Activated naive CD4-positive, alpha-beta T cell treated with anti-CD3 and anti-CD28 coated beads, Interleukin-2, amount 10 ng/mL, durations not matched to agents 7 days and 5 days (primary cell): ENCODE measurements around the gene AMPD3.

Experiments
- CTCF ChIA-PET: fragments of 350-600 bp; sonication (Branson Sonifier 250); formaldehyde crosslinking; loops from one replicate; lab custom pipeline; 2021; ENCODE audit warnings: antibody characterized with exemption; lab: Charles Lee
- DNase-seq: peaks from one replicate; pipeline ENCODE4 v3.0.0-alpha.2; 2020
- H3K27ac Mint-ChIP-seq: one replicate; pipeline ENCODE4 v1.8.0; 2021; ENCODE audit warnings: mild to moderate bottlenecking, moderate library complexity, mixed read lengths
- H3K27me3 Mint-ChIP-seq: one replicate; pipeline ENCODE4 v1.8.0; 2021; ENCODE audit warnings: mild to moderate bottlenecking, mixed read lengths
- H3K36me3 Mint-ChIP-seq: one replicate; pipeline ENCODE4 v1.8.0; 2021; ENCODE audit warnings: mixed read lengths
- H3K4me1 Mint-ChIP-seq: one replicate; pipeline ENCODE4 v1.8.0; 2021; ENCODE audit warnings: mixed read lengths
- H3K4me3 Mint-ChIP-seq: one replicate; pipeline ENCODE4 v1.8.0; 2021; ENCODE audit warnings: mild to moderate bottlenecking, moderate library complexity, mixed read lengths
- H3K9me3 Mint-ChIP-seq: one replicate; pipeline ENCODE4 v1.8.0; 2021; ENCODE audit warnings: mixed read lengths

Gene AMPD3

DNA sequence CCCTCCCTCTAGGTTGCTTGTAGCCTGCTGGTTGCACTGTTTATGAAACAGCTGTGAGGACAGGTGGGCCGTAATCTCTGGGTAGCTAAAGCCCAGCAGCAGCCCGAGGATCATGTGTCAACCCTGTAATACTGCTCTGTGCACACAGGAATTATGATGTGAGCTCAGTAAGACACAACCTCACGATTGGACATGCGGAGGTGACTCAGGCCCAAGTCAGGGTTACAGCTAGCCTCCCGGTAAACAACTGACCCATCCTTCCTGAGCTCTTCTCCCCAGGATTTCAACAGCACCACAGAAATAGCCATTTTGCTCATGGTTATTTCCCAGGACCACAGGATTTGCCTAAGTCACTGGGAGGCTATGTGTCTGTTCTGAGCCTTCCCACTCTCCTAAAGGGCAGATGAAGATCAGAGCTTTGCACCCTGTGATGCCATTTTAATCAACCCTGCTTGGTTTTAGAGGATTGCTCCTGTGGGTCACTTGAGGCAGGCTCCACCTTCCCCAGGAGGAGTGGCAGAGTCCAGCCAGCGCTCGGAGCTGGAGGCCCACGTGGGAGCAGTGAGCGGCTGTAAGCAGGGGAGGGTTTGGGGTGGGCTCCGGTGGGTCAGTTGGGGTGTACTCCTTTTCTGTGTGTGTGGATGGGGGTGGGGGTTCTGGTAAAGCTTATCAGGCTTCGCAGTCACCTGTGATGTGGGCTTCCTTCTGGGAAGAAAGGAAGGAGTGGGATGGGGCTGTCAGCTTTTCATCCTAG is at the start of gene AMPD3:
Gene AMPD3, plus strand, starts transcription at position 387 of the 754 bp plus-strand sequence. CDS start 6,256 bp downstream, outside the sequence.
- Mint-ChIP-seq H3K9me3 (no peaks in the 10 kb centered on the region), H3K36me3 (peaks cover 10% of the 10 kb centered on the region)
- DNase-seq = no peak

DNA sequence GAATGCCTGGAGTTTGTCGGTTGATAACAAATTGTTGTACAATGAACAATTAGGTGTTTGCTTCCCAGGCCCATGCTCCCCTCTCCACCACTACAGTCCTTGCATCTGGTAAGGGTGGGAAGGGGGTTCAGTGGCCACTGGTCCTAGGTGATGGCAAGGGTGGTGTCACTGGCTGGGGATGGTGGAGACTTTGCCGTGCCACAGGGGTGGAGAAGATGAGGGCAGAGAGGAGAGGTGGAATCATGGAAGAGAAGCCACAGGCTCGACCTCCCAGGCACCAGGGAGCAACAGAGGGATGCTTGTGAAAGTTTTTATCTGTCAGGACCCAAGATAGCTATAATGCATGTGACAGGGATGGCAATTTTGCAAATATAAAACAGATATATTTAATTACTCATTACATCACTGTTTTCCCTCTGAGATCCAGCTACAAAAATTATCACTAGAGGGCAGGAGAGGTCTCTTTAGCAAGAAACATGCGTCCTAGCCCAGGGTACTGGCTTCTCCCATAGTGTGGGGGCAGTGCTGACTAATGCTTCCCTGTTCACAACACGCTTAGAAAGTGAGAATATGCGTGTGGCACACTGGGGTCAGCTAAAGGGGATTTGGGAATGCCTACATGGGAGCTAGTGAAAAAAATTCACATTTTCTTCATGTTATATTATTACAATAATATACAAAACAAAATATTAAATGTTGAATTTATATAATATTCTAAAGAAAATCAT is 49.0 kb upstream of the AMPD3 start:
- no peaks in the 10 kb centered on the region for H3K36me3 Mint-ChIP-seq

More for the DNA sequence above, at the start of gene AMPD3:
- H3K4me3 Mint-ChIP-seq = peak within 1 kb of the TSS; percentile 91
- peak within 1 kb of the TSS; percentile 95 for H3K27ac Mint-ChIP-seq
- H3K4me1 Mint-ChIP-seq = peaks cover 75% of the 10 kb centered on the region
- CTCF ChIA-PET = interaction anchor here (1.1 to 7.2 kb wide), 6 partner anchors 8 to 86 kb away, joined by 3 to 44 read pairs (median 4); partner anchors contain the start of gene RNF141
- peaks cover 17% of the 10 kb centered on the region for H3K27me3 Mint-ChIP-seq

DNA sequence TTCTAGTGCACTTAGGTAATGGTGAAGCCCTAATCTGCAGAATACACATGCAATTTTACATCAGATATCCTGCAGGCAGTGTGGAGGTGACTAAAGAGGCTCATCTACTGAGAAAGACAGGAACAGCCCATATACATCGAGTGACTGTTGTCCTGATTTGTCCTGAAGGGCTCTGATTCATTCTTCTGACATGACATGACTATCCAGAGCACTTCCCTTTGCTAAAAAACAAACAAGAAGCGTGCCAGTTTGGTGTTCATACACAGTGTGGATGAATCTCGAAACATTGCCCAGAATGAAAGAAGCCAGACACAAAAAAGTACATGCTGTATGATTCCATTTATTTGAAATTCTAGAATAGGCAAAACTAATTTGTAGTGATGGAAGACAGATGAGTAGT is 48.0 kb upstream of the AMPD3 start:
- H3K27me3 Mint-ChIP-seq = peaks cover 4% of the 10 kb centered on the region
- CTCF ChIA-PET = interaction anchor here (1.0 to 3.2 kb wide), 15 partner anchors 7 to 377 kb away, joined by 3 to 23 read pairs (median 6); no protein-coding TSS in a partner anchor
- no peaks in the 10 kb centered on the region for H3K36me3 Mint-ChIP-seq
- no peak overlapping the region for H3K27ac Mint-ChIP-seq
- no peak for DNase-seq
- H3K9me3 Mint-ChIP-seq = no peaks in the 10 kb centered on the region
- H3K4me1 Mint-ChIP-seq = peaks cover 32% of the 10 kb centered on the region
- H3K4me3 Mint-ChIP-seq = no peak overlapping the region

More for the DNA sequence above, 49.0 kb upstream of the AMPD3 start:
- no peak overlapping the region for H3K27ac Mint-ChIP-seq
- H3K4me1 Mint-ChIP-seq = peaks cover 34% of the 10 kb centered on the region
- peaks cover 4% of the 10 kb centered on the region for H3K27me3 Mint-ChIP-seq
- DNase-seq = peak; percentile 53
- H3K4me3 Mint-ChIP-seq = no peak overlapping the region
- H3K9me3 Mint-ChIP-seq = no peaks in the 10 kb centered on the region
- CTCF ChIA-PET = interaction anchor here (0.6 to 3.2 kb wide), 31 partner anchors 8 to 378 kb away, joined by 3 to 23 read pairs (median 4); no protein-coding TSS in a partner anchor

DNA sequence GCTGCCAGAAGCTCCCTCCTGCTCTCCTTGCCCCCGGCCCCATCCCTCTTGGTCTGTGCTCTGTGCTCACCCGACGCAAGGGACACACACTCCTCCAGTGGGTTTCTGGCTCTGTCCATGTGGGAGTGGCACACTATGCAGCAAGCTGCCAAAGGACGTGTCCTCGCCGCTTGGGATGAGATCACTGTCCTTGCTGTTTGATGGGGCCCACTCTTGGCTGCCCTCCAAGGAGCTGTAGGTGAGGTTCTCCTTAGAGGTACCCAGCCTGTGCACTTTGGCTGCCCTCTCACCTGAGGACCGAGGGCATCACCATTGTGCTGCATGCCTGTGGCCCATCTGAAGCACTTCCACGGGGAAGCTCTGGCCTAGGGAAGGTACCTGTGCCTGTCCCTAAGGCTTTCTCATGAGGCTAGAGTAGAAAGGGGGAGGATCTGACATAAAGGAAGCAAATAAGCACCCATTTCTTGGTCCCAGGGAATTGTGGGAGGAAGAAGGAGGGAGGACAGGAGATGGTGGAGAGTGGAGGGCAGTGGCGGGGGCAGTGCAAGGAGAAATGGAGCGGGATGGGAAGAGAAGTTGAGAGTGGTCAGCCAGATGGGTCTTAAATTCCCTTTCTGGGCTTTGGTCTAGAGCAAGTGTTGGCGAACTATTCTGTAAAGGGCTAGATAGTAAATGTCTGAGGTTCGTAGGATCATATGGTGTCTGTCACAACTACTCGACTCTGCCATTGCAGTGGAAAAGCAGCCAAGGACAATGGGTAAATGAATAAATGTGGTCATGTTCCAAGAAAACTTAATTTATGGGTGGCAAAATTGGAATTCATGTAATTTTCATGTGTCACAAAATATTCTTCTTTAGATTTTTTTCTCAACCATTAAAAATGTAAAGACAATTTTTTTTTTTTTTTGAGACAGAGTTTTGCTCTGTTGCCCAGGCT is 47.0 kb upstream of the AMPD3 start:
- Mint-ChIP-seq H3K4me3 (no peak overlapping the region), H3K9me3 (no peaks in the 10 kb centered on the region), H3K36me3 (no peaks in the 10 kb centered on the region), H3K27ac (no peak overlapping the region), H3K27me3 (peaks cover 4% of the 10 kb centered on the region), H3K4me1 (peaks cover 34% of the 10 kb centered on the region)
- DNase-seq = no peak
- CTCF ChIA-PET = interaction anchor here (0.7 to 2.8 kb wide), 6 partner anchors 51 to 328 kb away, joined by 3 to 12 read pairs (median 5); no protein-coding TSS in a partner anchor

DNA sequence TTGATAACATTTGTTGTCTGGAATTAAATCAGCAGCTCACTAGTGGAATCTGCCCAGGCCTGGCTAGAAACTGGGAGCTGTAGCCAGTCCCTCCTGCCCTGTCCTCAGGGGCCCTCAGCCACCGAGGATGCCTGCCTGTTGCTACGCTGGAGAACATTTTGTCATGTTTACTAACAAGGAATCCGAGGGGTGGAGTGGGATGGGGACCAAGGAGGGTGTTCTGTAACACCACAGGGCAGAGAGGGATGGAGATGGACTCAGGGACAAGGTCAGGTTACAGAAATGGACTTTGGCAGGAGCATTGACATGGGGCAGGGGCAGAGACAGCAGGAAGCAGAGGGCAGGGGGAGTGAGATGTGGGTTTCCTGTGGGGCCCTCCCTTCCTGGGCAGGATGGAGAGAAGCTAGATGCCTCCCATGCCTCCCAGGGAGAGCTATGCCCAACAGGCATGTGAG is 45.8 kb upstream of the AMPD3 start:
- Mint-ChIP-seq H3K4me1 (peaks cover 45% of the 10 kb centered on the region), H3K27ac (peak overlapping the region; percentile 47), H3K36me3 (no peaks in the 10 kb centered on the region), H3K4me3 (no peak overlapping the region), H3K9me3 (no peaks in the 10 kb centered on the region), H3K27me3 (peaks cover 4% of the 10 kb centered on the region)
- peak; percentile 26 for DNase-seq
- CTCF ChIA-PET = interaction anchor here (1.0 to 2.8 kb wide), 5 partner anchors 50 to 329 kb away, joined by 3 to 12 read pairs (median 4); partner anchors contain the start of gene RNF141

DNA sequence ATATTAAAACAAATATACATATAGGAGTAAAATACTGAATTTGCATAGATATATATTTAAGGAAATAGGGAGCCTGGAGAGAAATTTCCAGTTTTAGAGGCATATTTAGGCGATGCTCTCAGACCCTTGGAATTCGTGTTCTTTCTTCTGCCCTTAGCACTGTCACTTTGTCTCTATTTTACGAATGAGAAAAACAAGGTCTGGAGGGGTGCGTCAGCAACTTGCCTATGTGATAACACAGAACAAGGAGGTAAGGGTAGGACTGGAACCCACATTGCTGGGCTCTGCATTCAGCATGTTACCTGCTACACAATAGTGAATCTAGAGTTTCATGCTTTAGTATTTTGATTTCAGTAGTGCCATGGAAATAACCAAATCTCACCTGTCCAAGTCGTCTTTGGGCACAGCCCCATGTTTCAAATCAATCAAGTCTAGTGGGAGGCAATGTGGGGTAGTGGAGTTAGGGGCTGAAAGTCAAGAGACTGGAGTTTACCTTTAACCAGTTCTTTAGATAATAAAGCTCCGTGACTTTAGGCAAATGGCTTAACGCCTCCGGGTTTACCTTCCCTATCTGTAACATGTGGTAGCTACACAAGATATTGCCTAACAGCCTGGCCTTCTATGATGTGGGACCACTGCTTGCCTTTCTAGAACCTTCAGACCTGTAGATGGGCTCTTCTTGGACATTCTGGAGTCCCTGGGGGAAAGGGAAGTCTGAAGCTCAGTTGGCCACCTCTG is 44.8 kb upstream of the AMPD3 start:
- no peak for DNase-seq
- Mint-ChIP-seq H3K4me3 (no peak overlapping the region), H3K36me3 (no peaks in the 10 kb centered on the region), H3K27ac (no peak overlapping the region), H3K27me3 (peaks cover 8% of the 10 kb centered on the region), H3K4me1 (peaks cover 56% of the 10 kb centered on the region), H3K9me3 (no peaks in the 10 kb centered on the region)
- CTCF ChIA-PET = interaction anchor here (0.9 to 2.8 kb wide), 6 partner anchors 42 to 328 kb away, joined by 3 to 12 read pairs (median 4); partner anchors contain the start of gene RNF141

DNA sequence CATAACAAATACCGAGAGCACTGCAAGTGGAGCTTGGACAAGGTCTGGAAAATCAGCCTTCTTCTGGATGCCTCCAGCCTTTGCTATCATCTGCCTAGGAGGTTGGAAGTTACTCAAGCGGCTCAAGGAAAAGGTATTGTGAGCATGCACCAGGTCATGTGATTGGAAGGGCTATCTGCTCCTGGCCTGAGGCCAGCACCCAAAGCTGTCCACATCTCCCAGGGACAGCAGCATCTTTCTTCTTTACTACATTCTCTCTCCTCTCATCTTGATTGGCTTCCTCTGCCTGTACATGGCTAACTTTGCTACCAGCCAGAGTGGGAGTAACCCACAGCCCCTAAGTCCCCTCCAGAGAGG is 44.2 kb upstream of the AMPD3 start:
- Mint-ChIP-seq H3K27me3 (peaks cover 4% of the 10 kb centered on the region), H3K4me3 (no peak overlapping the region), H3K9me3 (no peaks in the 10 kb centered on the region), H3K36me3 (no peaks in the 10 kb centered on the region), H3K27ac (no peak overlapping the region), H3K4me1 (peaks cover 61% of the 10 kb centered on the region)
- no peak for DNase-seq
- CTCF ChIA-PET = interaction anchor here (0.9 to 2.8 kb wide), 6 partner anchors 41 to 323 kb away, joined by 3 to 12 read pairs (median 3); partner anchors contain the start of gene RNF141

DNA sequence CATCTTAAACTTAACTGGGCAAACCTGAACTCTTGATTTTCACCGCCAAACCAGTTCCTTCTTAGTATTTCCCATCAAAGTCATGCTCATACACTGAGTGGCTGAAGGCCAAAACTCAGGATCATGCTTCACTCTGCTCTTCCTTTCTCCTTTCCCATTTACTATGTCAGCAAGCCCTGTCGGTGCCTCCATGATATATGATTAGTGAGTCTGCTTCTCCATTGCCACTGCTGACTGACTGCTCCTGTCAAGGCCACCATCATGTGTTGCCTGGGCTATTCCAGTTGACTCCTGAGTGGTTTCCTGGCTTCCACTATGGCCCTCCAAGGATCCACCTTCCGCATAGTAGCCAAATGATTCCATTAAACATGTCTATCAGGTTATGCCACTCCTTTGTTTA is 42.8 kb upstream of the AMPD3 start:
- Mint-ChIP-seq H3K9me3 (no peaks in the 10 kb centered on the region), H3K27me3 (peaks cover 12% of the 10 kb centered on the region), H3K4me3 (no peak overlapping the region), H3K27ac (no peak overlapping the region), H3K4me1 (peaks cover 60% of the 10 kb centered on the region), H3K36me3 (no peaks in the 10 kb centered on the region)
- CTCF ChIA-PET = interaction anchor here (1.7 to 6.7 kb wide), 4 partner anchors 129 to 325 kb away, joined by 5 to 128 read pairs (median 24); partner anchors contain the start of gene RNF141
- no peak for DNase-seq

DNA sequence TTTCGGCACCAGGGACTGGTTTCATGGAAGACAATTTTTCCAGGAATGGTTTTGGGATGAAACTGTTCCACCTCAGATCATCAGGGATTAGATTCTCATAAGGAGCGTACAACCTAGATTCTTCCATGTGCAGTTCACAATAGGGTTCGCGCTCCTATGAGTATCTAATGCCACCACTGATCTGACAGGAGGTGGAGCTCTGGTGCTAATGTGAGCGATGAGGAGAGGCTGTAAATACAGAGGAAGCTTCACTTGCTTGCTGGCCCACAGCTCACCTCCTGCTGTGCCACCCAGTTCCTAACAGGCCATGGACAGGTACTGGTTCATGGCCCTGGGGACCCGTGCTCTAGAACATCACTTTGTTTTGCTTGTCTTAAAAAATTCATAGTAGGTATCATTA is 41.8 kb upstream of the AMPD3 start:
- H3K27me3 Mint-ChIP-seq = peaks cover 17% of the 10 kb centered on the region
- peaks cover 55% of the 10 kb centered on the region for H3K4me1 Mint-ChIP-seq
- H3K27ac Mint-ChIP-seq = no peak overlapping the region
- H3K4me3 Mint-ChIP-seq = no peak overlapping the region
- H3K36me3 Mint-ChIP-seq = no peaks in the 10 kb centered on the region
- DNase-seq = peak; percentile 71
- no peaks in the 10 kb centered on the region for H3K9me3 Mint-ChIP-seq
- CTCF ChIA-PET = interaction anchor here (0.6 to 6.7 kb wide), 34 partner anchors 8 to 380 kb away, joined by 3 to 128 read pairs (median 4); partner anchors contain the start of genes AMPD3 and RNF141

DNA sequence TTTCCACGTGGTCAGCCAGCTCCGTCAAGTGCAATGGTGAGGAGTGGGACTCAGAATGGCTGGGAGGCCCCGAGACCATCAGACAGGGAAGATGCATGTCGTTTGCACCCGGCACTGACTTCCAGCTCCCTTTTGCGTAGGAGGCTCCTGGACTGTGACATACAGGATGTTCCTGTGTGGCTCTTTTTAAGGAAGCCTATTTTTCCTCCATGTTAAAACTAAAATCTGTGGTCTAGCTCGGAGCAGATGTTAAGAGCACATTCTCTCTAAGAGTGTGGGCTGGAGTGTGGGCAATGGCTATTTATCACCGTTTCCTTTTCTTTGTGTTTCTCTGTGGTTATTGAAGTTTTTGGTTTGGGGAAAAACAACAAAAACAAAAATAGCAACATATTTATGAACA is 40.9 kb upstream of the AMPD3 start:
- Mint-ChIP-seq H3K27me3 (peaks cover 17% of the 10 kb centered on the region), H3K36me3 (no peaks in the 10 kb centered on the region), H3K4me1 (peaks cover 48% of the 10 kb centered on the region), H3K9me3 (no peaks in the 10 kb centered on the region), H3K27ac (no peak overlapping the region), H3K4me3 (no peak overlapping the region)
- no peak for DNase-seq
- CTCF ChIA-PET = interaction anchor here (0.7 to 6.7 kb wide), 26 partner anchors 9 to 379 kb away, joined by 3 to 128 read pairs (median 4); partner anchors contain the start of genes AMPD3 and RNF141

DNA sequence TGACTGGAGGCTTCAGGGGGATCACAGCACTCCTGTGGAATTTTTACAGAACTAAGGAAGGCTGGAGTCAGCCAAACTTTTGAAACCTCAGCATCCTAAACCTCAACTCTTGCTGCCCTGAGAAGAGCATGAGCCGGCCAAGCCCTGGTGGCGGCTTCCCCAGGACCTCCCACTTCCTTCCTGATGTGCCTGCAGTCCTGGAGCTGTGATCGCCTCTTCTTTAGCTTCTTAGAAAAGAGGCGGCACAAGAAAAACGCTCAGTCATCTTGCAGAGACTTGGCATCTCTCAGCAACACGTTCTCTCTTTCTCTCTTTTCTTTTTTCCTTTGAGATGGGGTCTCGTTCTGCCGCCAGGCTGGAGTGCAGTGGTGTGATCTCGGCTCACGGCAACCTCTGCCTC is 40.4 kb upstream of the AMPD3 start:
- Mint-ChIP-seq H3K27me3 (peaks cover 17% of the 10 kb centered on the region), H3K27ac (peak overlapping the region; percentile 58), H3K4me1 (peaks cover 43% of the 10 kb centered on the region), H3K36me3 (no peaks in the 10 kb centered on the region), H3K4me3 (peak overlapping the region; percentile 39), H3K9me3 (no peaks in the 10 kb centered on the region)
- DNase-seq = peak; percentile 55
- CTCF ChIA-PET = interaction anchor here (1.2 to 6.7 kb wide), 11 partner anchors 9 to 323 kb away, joined by 3 to 128 read pairs (median 13); partner anchors contain the start of genes AMPD3 and RNF141

DNA sequence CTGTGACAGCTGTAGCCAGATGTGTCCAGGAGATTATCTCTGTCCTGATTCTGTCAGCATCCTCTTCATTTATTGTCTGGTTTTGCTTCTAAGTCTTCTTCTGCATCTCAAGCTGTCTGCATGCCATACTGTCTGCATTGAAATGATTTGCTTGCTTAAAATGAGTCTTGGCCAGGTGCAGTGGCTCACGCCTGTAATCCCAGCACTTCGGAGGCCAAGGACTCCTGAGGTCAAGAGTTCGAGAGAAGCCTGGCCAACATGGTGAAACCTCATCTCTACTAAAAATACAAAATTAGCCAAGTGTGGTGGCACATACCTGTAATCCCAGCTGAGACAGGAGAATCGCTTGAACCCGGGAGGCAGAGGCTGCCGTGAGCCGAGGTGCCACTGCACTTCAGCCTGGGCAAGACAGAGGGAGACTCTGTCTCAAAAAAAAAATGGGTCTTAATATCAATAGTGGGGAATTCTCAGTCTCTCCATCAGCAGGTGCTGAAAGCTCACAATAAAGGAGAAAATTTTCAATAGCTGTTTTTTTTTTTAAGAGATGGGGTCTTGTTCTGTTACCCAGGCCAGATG is 39.2 kb upstream of the AMPD3 start:
- Mint-ChIP-seq H3K9me3 (no peaks in the 10 kb centered on the region), H3K4me3 (no peak overlapping the region), H3K4me1 (peaks cover 34% of the 10 kb centered on the region), H3K27ac (no peak overlapping the region), H3K27me3 (peaks cover 17% of the 10 kb centered on the region), H3K36me3 (no peaks in the 10 kb centered on the region)
- DNase-seq = no peak
- CTCF ChIA-PET = interaction anchor here (0.6 to 6.7 kb wide), 10 partner anchors 15 to 355 kb away, joined by 3 to 128 read pairs (median 4); partner anchors contain the start of genes AMPD3 and RNF141
